Osteocyte (in vitro differentiated cells): ENCODE results near the gene CDK5. TPM values are rescaled to one million over a fixed set of nuclear protein-coding genes. Genes with fewer than 3 reads are reported as not detected.

Source experiments
- DNase-seq: peaks from one replicate; pipeline ENCODE4 v3.0.0; 2021; ENCODE audit warnings: mixed read lengths; ENCODE audit not compliant: unreplicated experiment; ENCODE audit errors: extremely low spot score
- H3K27ac Mint-ChIP-seq: one replicate; pipeline ENCODE4 v1.8.0; 2021; ENCODE audit warnings: mild to moderate bottlenecking, mixed read lengths; ENCODE audit not compliant: unreplicated experiment
- H3K27me3 Mint-ChIP-seq: one replicate; pipeline ENCODE4 v1.8.0; 2021; ENCODE audit warnings: mixed read lengths; ENCODE audit not compliant: unreplicated experiment
- H3K36me3 Mint-ChIP-seq: one replicate; pipeline ENCODE4 v1.8.0; 2021; ENCODE audit warnings: mixed read lengths; ENCODE audit not compliant: unreplicated experiment
- H3K4me1 Mint-ChIP-seq: one replicate; pipeline ENCODE4 v1.8.0; 2021; ENCODE audit warnings: mixed read lengths; ENCODE audit not compliant: unreplicated experiment
- H3K4me3 Mint-ChIP-seq: one replicate; pipeline ENCODE4 v1.8.0; 2021; ENCODE audit warnings: mild to moderate bottlenecking, moderate library complexity, mixed read lengths; ENCODE audit not compliant: unreplicated experiment
- H3K9me3 Mint-ChIP-seq: one replicate; pipeline ENCODE4 v1.8.0; 2021; ENCODE audit warnings: mixed read lengths; ENCODE audit not compliant: unreplicated experiment
- CTCF ChIP-seq: fragments of 200-600 bp; sonication (generic); IDR thresholded peaks from 2 replicates; pipeline ENCODE4 v1.5.0; 2021; ENCODE audit warnings: antibody characterized with exemption, mild to moderate bottlenecking, moderate library complexity
- total RNA-seq: library from RNA; stranded (reverse); gene quantifications from 2 replicates; pipeline ENCODE4 v1.2.1, GENCODE V29; 2021

The CDK5 gene
- total RNA-seq, 1 donor from 2014 or later, result 18.8 TPM

GRCh38 chr7:151056666-151057505, 811 bp downstream of the CDK5 start:
- Mint-ChIP-seq H3K4me1 (peaks cover 36% of the 10 kb centered on the region), H3K27ac (peak overlapping the region; percentile 95), H3K27me3 (no peaks in the 10 kb centered on the region), H3K36me3 (no peaks in the 10 kb centered on the region), H3K4me3 (peak overlapping the region; percentile 89), H3K9me3 (no peaks in the 10 kb centered on the region)
- no peak for TF ChIP-seq CTCF
- no peak for DNase-seq

GRCh38 chr7:151056283-151056665, 1.4 kb downstream of the CDK5 start:
- Mint-ChIP-seq H3K4me3 (peak overlapping the region; percentile 89), H3K4me1 (peaks cover 32% of the 10 kb centered on the region), H3K27ac (no peak overlapping the region), H3K27me3 (no peaks in the 10 kb centered on the region), H3K9me3 (no peaks in the 10 kb centered on the region), H3K36me3 (no peaks in the 10 kb centered on the region)
- TF ChIP-seq CTCF, result no peak
- DNase-seq, result no peak

- no peaks in the 10 kb centered on the region for H3K9me3 Mint-ChIP-seq
Observed at GRCh38 chr7:151053751-151054150, 3.9 kb downstream of the CDK5 start.

GRCh38 chr7:151053096-151053495, 4.6 kb downstream of the CDK5 start:
- Mint-ChIP-seq H3K4me3 (no peak overlapping the region), H3K27me3 (no peaks in the 10 kb centered on the region), H3K4me1 (peaks cover 16% of the 10 kb centered on the region), H3K27ac (no peak overlapping the region), H3K9me3 (no peaks in the 10 kb centered on the region), H3K36me3 (no peaks in the 10 kb centered on the region)
- no peak for DNase-seq
- TF ChIP-seq CTCF, result no peak

More at GRCh38 chr7:151053751-151054150, 3.9 kb downstream of the CDK5 start:
- no peak for DNase-seq
- no peak overlapping the region for H3K4me3 Mint-ChIP-seq
- no peak overlapping the region for H3K27ac Mint-ChIP-seq
- peaks cover 22% of the 10 kb centered on the region for H3K4me1 Mint-ChIP-seq
- TF ChIP-seq CTCF, result no peak
- no peaks in the 10 kb centered on the region for H3K36me3 Mint-ChIP-seq
- no peaks in the 10 kb centered on the region for H3K27me3 Mint-ChIP-seq

- DNase-seq, result peak; percentile 91
- no peak for TF ChIP-seq CTCF
- H3K27ac Mint-ChIP-seq, result no peak overlapping the region
- H3K36me3 Mint-ChIP-seq, result no peaks in the 10 kb centered on the region
- no peaks in the 10 kb centered on the region for H3K9me3 Mint-ChIP-seq
- peaks cover 16% of the 10 kb centered on the region for H3K4me1 Mint-ChIP-seq
- H3K4me3 Mint-ChIP-seq, result no peak overlapping the region
- H3K27me3 Mint-ChIP-seq, result no peaks in the 10 kb centered on the region
Observed at GRCh38 chr7:151051108-151051507, 6.6 kb downstream of the CDK5 start.
